HG03045 (cell line): ENCODE data around the gene HOXA4.

Source experiments
- ATAC-seq: cut with Tn5 transposase; IDR thresholded peaks from one replicate; pipeline ENCODE4 v1.9.1; 2021; ENCODE audit warnings: mild to moderate bottlenecking, moderate library complexity; ENCODE audit not compliant: unreplicated experiment

HOXA4 gene

GRCh38 chr7:27130540-27131389, at the start of gene HOXA4:
HOXA4 (minus strand) TSS chr7:27130757; CDS start chr7:27130733, 24 bp downstream.
- ATAC-seq = no peak

GRCh38 chr7:27179503-27180430, 49.2 kb upstream of the HOXA4 start:
- ATAC-seq = no peak

GRCh38 chr7:27179030-27179429, 48.5 kb upstream of the HOXA4 start:
- no peak for ATAC-seq

- no peak for ATAC-seq
Observed at GRCh38 chr7:27178366-27178765, 47.8 kb upstream of the HOXA4 start.

- no peak for ATAC-seq
Observed at GRCh38 chr7:27177795-27178320, 47.3 kb upstream of the HOXA4 start.

GRCh38 chr7:27176962-27177794, 46.6 kb upstream of the HOXA4 start:
- ATAC-seq = no peak

DNA sequence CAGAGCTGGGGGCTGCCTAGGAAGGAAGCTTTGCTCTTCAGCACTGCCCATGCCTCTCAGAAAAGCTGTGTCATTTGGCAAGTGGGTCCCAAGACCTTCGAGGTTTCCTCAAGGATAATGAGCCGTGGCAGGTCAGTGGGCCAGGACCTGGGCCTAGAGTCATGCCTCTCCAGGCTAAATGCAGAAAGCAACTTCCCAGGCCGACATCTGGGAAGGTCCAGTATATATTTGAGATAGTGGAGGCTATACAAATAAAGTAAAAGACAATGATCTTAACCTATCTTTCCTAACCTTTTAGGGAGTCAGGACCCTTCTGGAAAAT, 45.9 kb upstream of the HOXA4 start:
- no peak for ATAC-seq

DNA sequence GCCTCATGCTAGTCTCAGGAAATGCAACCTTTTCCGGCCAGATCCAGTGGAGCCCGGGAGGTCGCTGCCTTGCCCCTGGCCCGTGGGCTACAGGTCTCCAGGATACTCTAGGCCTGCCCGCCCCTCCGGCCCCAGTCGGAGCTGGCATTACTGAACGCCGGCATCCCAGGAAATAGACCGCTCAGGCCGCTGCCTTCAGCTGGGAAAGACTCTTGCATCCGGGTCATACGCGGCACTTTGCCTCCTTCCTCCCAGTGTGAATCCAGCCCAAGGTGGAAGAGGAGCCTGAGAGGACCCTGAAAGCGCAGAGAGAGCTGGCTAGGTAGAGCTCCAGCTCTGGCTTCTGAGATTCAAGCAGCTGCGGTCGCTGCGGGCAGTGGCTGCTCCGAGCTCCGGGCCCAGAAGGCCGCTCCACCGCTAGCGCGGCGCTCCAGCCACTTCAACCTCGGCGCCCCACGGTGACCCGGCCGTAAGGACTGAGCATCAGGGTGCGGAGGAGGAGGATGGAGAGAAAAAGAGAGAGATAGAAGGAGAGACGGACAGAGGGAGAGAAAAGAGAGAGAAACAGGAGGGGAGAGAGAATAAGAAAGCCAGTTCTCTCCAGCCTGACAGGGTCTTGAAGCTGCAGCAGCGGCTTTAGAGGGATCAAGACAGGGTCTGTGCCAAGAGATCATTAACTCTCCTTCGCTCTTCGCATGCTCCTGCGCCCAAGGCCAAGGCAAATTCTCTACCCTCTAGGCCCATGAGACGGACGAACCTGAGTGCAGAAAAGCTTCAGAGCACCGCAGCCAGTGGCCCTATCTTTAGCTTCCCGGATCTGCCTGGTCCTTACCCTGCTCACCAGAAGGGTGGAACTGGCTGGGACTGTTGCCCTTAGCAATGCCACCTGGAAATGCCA, 45.3 kb upstream of the HOXA4 start:
- ATAC-seq = no peak

GRCh38 chr7:27174874-27175625, 44.5 kb upstream of the HOXA4 start:
- no peak for ATAC-seq

- no peak for ATAC-seq
Observed at GRCh38 chr7:27173956-27174873, 43.7 kb upstream of the HOXA4 start, which contains the start of gene HOXA10. HOXA10 (minus strand) TSS chr7:27174320; CDS start chr7:27174306, 14 bp downstream.

DNA sequence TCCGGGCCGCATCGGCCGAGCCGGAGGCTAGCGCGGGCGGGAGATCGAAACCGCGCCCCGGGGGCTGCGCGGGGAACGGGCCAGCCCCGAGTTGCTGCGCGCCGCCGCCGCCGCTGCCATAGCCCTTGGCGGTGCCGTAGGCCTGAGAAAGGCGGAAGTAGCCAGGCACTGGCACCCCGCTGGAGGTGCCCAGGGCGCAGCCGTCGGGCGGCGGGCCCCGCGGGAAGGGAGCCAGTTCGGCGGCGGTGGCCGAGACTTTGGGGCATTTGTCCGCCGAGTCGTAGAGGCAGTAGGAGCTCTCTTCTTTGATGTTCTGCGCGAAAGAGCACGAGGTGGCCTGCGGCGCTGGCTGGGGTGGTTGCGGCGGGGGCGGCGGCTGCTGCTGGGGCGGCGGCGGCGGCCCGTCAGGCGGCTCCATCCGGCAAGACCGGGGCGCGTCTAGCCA, 43.0 kb upstream of the HOXA4 start:
- ATAC-seq = no peak

- no peak for ATAC-seq
Observed at GRCh38 chr7:27172823-27173510, 42.4 kb upstream of the HOXA4 start.

- no peak for ATAC-seq
Observed at GRCh38 chr7:27172315-27172774, 41.8 kb upstream of the HOXA4 start.

GRCh38 chr7:27171637-27172314, 41.2 kb upstream of the HOXA4 start:
- ATAC-seq = no peak

DNA sequence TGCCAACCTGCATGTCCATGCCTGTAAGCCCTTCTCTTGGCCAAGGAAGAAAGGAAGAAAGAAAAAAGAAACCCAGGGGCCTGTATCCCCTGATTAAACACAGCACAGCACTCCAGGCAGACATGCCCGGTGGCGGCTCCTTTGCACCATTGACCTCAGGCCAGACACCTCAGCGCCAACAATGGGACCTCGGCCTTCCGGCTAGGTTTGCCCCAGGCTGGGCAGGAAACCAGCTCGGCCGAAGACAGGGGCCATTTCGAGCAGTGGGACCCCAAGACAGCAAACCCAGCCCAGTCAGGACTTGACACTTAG, 40.7 kb upstream of the HOXA4 start:
- no peak for ATAC-seq

- ATAC-seq = no peak
Observed at GRCh38 chr7:27170426-27171324, 40.1 kb upstream of the HOXA4 start.
